ENCODE results near the gene BBS10.

- TF ChIP-seq CTCF (IDR thresholded peaks at IDR 0.05; ENCODE audit: low read depth, low read length), result no peak
- no peak for TF ChIP-seq POLR2A (IDR thresholded peaks at IDR 0.05; ENCODE audit: extremely low read depth, insufficient read length)
Measured at GRCh38 chr12:76391461-76391860, 43.2 kb upstream of the BBS10 start.

Data from NB4 (cell line).